Measurements from ENCODE around the gene TAC4.
A peak's percentile ranks its signal among the peaks of the same experiment; 100 is the strongest.

Gene TAC4

DNA sequence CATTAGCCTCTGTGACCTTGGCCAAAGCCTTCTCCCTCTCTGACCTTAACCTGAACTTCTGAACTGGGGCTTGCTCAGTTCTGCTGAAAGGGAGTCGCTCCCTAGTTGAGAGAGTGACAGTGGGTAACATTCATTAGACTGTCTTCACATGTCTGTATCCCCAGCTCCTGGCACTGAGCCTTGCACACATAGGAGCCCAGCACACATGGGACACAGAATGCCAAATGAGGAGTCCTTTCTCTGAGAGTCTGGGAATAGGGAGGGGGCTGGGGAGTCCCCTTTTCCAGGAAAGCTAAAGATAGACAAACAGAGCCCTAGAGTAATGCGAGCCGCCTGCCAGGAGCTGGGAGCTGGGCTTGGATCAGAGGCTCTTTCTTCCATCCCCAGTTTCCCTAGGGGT is 2.5 kb downstream of the TAC4 start:
- H3K27me3 ChIP-seq (replicated peaks in 2 of 5; ENCODE audit: control insufficient read depth in 4 of 5, insufficient read depth in 5 of 5, low read length in 4 of 5), result no peaks in the 10 kb centered on the region
- ChIA-PET POLR2A (no interaction called here), CTCF (interaction anchor here (0.7 to 1.3 kb wide), 5 partner anchors 11 to 81 kb away, joined by 3 to 4 read pairs (median 3); no protein-coding TSS in a partner anchor)
- WGBS (ENCODE audit: insufficient coverage), result 92% methylated on average over 2 of the region's 3 CpGs
- H3K36me3 ChIP-seq (ENCODE audit: control insufficient read depth in 4 of 4, insufficient read depth in 4 of 4, low read length in 3 of 4), result peaks cover 2 to 5% (median 4%) of the 10 kb centered on the region in 4 experiments
- no peak overlapping the region for H3K27ac ChIP-seq (ENCODE audit: insufficient read depth in 1 of 2, low read depth in 1 of 2, low read length in 2 of 2, poor library complexity in 1 of 2, severe bottlenecking in 2 of 2)
- DNase-seq, result no peak
- peaks cover 0 to 43% (median 40%) of the 10 kb centered on the region in 4 experiments for H3K4me1 ChIP-seq (ENCODE audit: control extremely low read depth in 1 of 4, control insufficient read depth in 4 of 4, insufficient read depth in 4 of 4, low read length in 3 of 4)
- H3K4me3 ChIP-seq (ENCODE audit: control insufficient read depth in 1 of 7, extremely low read depth in 1 of 7, insufficient read depth in 4 of 7, low read depth in 2 of 7, low read length in 6 of 7), result no peak overlapping the region
- H3K9me3 ChIP-seq (ENCODE audit: control extremely low read depth in 1 of 5, control insufficient read depth in 4 of 5, insufficient read depth in 2 of 5, low read depth in 1 of 5, low read length in 4 of 5), result no peaks in the 10 kb centered on the region

DNA sequence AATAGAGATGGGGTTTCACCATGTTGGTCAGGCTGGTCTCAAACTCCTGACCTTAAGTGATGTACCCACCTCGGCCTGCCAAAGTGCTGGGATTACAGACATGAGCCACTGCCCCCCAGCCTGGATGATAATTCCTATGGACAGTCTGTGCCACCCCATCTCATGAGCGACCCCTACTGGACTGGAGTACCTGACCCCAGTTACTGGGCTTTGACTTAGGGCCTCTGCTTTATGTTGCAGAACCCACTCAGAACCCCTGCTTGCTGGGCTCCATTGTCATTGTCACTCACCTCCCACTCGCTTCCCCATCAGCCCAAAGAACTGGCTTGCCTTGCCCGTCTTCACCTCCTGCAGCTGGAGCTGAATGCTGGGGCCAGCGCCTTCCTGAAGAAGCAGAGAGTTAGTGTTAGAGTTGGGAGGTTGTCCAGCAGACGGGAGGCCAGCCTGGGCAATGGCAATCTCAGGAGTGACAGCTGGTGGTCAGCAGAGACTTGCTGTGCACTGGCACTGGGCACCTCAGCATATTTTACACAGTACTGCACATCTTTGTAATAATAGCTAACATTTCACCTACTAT is 4.0 kb downstream of the TAC4 start:
- H3K27me3 ChIP-seq (replicated peaks in 2 of 5; ENCODE audit: control insufficient read depth in 4 of 5, insufficient read depth in 5 of 5, low read length in 4 of 5), result no peaks in the 10 kb centered on the region
- H3K4me3 ChIP-seq (ENCODE audit: control insufficient read depth in 1 of 7, extremely low read depth in 1 of 7, insufficient read depth in 4 of 7, low read depth in 2 of 7, low read length in 6 of 7), result no peak overlapping the region
- no peak for DNase-seq
- no peaks in the 10 kb centered on the region for H3K9me3 ChIP-seq (ENCODE audit: control extremely low read depth in 1 of 5, control insufficient read depth in 4 of 5, insufficient read depth in 2 of 5, low read depth in 1 of 5, low read length in 4 of 5)
- POLR2A ChIA-PET, result no interaction called here
- CTCF ChIA-PET, result interaction anchor here (0.8 to 1.7 kb wide), 4 partner anchors 42 to 146 kb away, joined by 3 to 5 read pairs (median 4); no protein-coding TSS in a partner anchor
- no peak overlapping the region for H3K27ac ChIP-seq (ENCODE audit: insufficient read depth in 1 of 2, low read depth in 1 of 2, low read length in 2 of 2, poor library complexity in 1 of 2, severe bottlenecking in 2 of 2)
- H3K4me1 ChIP-seq (ENCODE audit: control extremely low read depth in 1 of 4, control insufficient read depth in 4 of 4, insufficient read depth in 4 of 4, low read length in 3 of 4), result peaks cover 0 to 37% (median 35%) of the 10 kb centered on the region in 4 experiments
- peaks cover 2 to 5% (median 4%) of the 10 kb centered on the region in 4 experiments for H3K36me3 ChIP-seq (ENCODE audit: control insufficient read depth in 4 of 4, insufficient read depth in 4 of 4, low read length in 3 of 4)
- WGBS (ENCODE audit: insufficient coverage), result 90% methylated on average over 3 of the region's 6 CpGs

GRCh38 chr17:49842846-49843245 is 5.0 kb downstream of the TAC4 start:
- no peaks in the 10 kb centered on the region for H3K9me3 ChIP-seq (ENCODE audit: control extremely low read depth in 1 of 5, control insufficient read depth in 4 of 5, insufficient read depth in 2 of 5, low read depth in 1 of 5, low read length in 4 of 5)
- POLR2A ChIA-PET, result no interaction called here
- H3K27ac ChIP-seq (ENCODE audit: insufficient read depth in 1 of 2, low read depth in 1 of 2, low read length in 2 of 2, poor library complexity in 1 of 2, severe bottlenecking in 2 of 2), result no peak overlapping the region
- H3K4me3 ChIP-seq (ENCODE audit: control insufficient read depth in 1 of 7, extremely low read depth in 1 of 7, insufficient read depth in 4 of 7, low read depth in 2 of 7, low read length in 6 of 7), result no peak overlapping the region
- peaks cover 0 to 37% (median 34%) of the 10 kb centered on the region in 4 experiments for H3K4me1 ChIP-seq (ENCODE audit: control extremely low read depth in 1 of 4, control insufficient read depth in 4 of 4, insufficient read depth in 4 of 4, low read length in 3 of 4)
- no peaks in the 10 kb centered on the region for H3K27me3 ChIP-seq (replicated peaks in 2 of 5; ENCODE audit: control insufficient read depth in 4 of 5, insufficient read depth in 5 of 5, low read length in 4 of 5)
- WGBS (ENCODE audit: insufficient coverage), result 71% methylated on average over 3 of the region's 6 CpGs
- H3K36me3 ChIP-seq (ENCODE audit: control insufficient read depth in 4 of 4, insufficient read depth in 4 of 4, low read length in 3 of 4), result peaks cover 2 to 5% (median 3%) of the 10 kb centered on the region in 4 experiments
- no peak for DNase-seq
- CTCF ChIA-PET, result interaction anchor here (0.8 kb wide), 1 partner anchor 130 kb away, joined by 3 read pairs; no protein-coding TSS in a partner anchor

GRCh38 chr17:49842371-49842770 is 5.5 kb downstream of the TAC4 start:
- 37% methylated on average over 3 of the region's 3 CpGs for WGBS (ENCODE audit: insufficient coverage)
- Histone ChIP-seq H3K27ac (ENCODE audit: insufficient read depth in 1 of 2, low read depth in 1 of 2, low read length in 2 of 2, poor library complexity in 1 of 2, severe bottlenecking in 2 of 2) (no peak overlapping the region), H3K9me3 (ENCODE audit: control extremely low read depth in 1 of 5, control insufficient read depth in 4 of 5, insufficient read depth in 2 of 5, low read depth in 1 of 5, low read length in 4 of 5) (no peaks in the 10 kb centered on the region), H3K36me3 (ENCODE audit: control insufficient read depth in 4 of 4, insufficient read depth in 4 of 4, low read length in 3 of 4) (peaks cover 2 to 5% (median 3%) of the 10 kb centered on the region in 4 experiments), H3K4me1 (ENCODE audit: control extremely low read depth in 1 of 4, control insufficient read depth in 4 of 4, insufficient read depth in 4 of 4, low read length in 3 of 4) (peaks cover 0 to 33% (median 32%) of the 10 kb centered on the region in 4 experiments), H3K4me3 (ENCODE audit: control insufficient read depth in 1 of 7, extremely low read depth in 1 of 7, insufficient read depth in 4 of 7, low read depth in 2 of 7, low read length in 6 of 7) (no peak overlapping the region), H3K27me3 (replicated peaks in 2 of 5; ENCODE audit: control insufficient read depth in 4 of 5, insufficient read depth in 5 of 5, low read length in 4 of 5) (no peaks in the 10 kb centered on the region)
- DNase-seq, result peak in 2 of 3 donors; percentile 32 to 33
- CTCF ChIA-PET, result no interaction called here
- POLR2A ChIA-PET, result no interaction called here

DNA sequence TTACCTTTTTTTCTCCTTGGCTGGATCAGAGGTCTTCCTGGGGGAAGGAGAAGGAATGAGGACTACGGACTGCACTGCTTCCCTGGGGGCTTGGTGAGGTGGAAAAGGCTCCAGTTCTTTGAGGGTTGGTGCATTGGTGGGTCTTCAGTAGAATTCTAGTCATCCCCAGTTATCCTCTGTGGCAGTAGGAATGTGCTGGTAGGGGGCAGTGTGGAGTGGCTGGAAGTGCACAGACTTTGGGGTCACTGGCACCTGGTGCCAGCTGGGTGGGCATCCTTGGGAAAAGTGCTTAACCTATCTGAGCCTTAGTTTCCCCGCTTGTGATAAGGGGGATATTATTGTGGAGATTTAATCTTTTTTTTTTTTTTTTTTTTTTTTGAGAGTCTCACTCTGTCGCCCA is 6.3 kb downstream of the TAC4 start:
- no peaks in the 10 kb centered on the region for H3K9me3 ChIP-seq (ENCODE audit: control extremely low read depth in 1 of 5, control insufficient read depth in 4 of 5, insufficient read depth in 2 of 5, low read depth in 1 of 5, low read length in 4 of 5)
- POLR2A ChIA-PET, result no interaction called here
- no peak overlapping the region for H3K27ac ChIP-seq (ENCODE audit: insufficient read depth in 1 of 2, low read depth in 1 of 2, low read length in 2 of 2, poor library complexity in 1 of 2, severe bottlenecking in 2 of 2)
- no peaks in the 10 kb centered on the region for H3K27me3 ChIP-seq (replicated peaks in 2 of 5; ENCODE audit: control insufficient read depth in 4 of 5, insufficient read depth in 5 of 5, low read length in 4 of 5)
- CTCF ChIA-PET, result interaction anchor here (1.4 kb wide), 1 partner anchor 8 kb away, joined by 4 read pairs; no protein-coding TSS in a partner anchor
- H3K4me3 ChIP-seq (ENCODE audit: control insufficient read depth in 1 of 7, extremely low read depth in 1 of 7, insufficient read depth in 4 of 7, low read depth in 2 of 7, low read length in 6 of 7), result no peak overlapping the region
- DNase-seq, result no peak
- H3K36me3 ChIP-seq (ENCODE audit: control insufficient read depth in 4 of 4, insufficient read depth in 4 of 4, low read length in 3 of 4), result peaks cover 0 to 7% (median 4%) of the 10 kb centered on the region in 4 experiments
- H3K4me1 ChIP-seq (ENCODE audit: control extremely low read depth in 1 of 4, control insufficient read depth in 4 of 4, insufficient read depth in 4 of 4, low read length in 3 of 4), result peaks cover 0 to 36% (median 33%) of the 10 kb centered on the region in 4 experiments
- no CpG with 5 or more reads among the region's 3 CpGs for WGBS (ENCODE audit: insufficient coverage)

GRCh38 chr17:49839455-49839854 is 8.4 kb downstream of the TAC4 start:
- ChIA-PET CTCF (interaction anchor here (1.0 to 1.5 kb wide), 3 partner anchors 8 to 12 kb away, joined by 3 to 7 read pairs (median 4); partner anchors contain the start of gene TAC4), POLR2A (no interaction called here)
- H3K9me3 ChIP-seq (ENCODE audit: control extremely low read depth in 1 of 5, control insufficient read depth in 4 of 5, insufficient read depth in 2 of 5, low read depth in 1 of 5, low read length in 4 of 5), result no peaks in the 10 kb centered on the region
- peaks cover 0 to 39% (median 30%) of the 10 kb centered on the region in 4 experiments for H3K4me1 ChIP-seq (ENCODE audit: control extremely low read depth in 1 of 4, control insufficient read depth in 4 of 4, insufficient read depth in 4 of 4, low read length in 3 of 4)
- H3K27ac ChIP-seq (ENCODE audit: insufficient read depth in 1 of 2, low read depth in 1 of 2, low read length in 2 of 2, poor library complexity in 1 of 2, severe bottlenecking in 2 of 2), result no peak overlapping the region
- H3K36me3 ChIP-seq (ENCODE audit: control insufficient read depth in 4 of 4, insufficient read depth in 4 of 4, low read length in 3 of 4), result peaks cover 2 to 4% (median 4%) of the 10 kb centered on the region in 4 experiments
- no peak overlapping the region for H3K4me3 ChIP-seq (ENCODE audit: control insufficient read depth in 1 of 7, extremely low read depth in 1 of 7, insufficient read depth in 4 of 7, low read depth in 2 of 7, low read length in 6 of 7)
- no peaks in the 10 kb centered on the region for H3K27me3 ChIP-seq (replicated peaks in 2 of 5; ENCODE audit: control insufficient read depth in 4 of 5, insufficient read depth in 5 of 5, low read length in 4 of 5)
- no peak for DNase-seq
- 89% methylated on average over 5 of the region's 5 CpGs for WGBS (ENCODE audit: insufficient coverage)

Measured in common myeloid progenitor, CD34-positive (primary cell).